Activated CD4-positive, alpha-beta T cell treated with anti-CD3 and anti-CD28 coated beads, Interleukin-2, amount 10 ng/mL, durations not matched to agents 7 days and 5 days (primary cell): ENCODE results near the gene WDR1. TPM values are rescaled to one million over a fixed set of nuclear protein-coding genes. Genes with fewer than 3 reads are reported as not detected.

Source experiments
- CTCF ChIA-PET: fragments of 350-600 bp; sonication (Branson Sonifier 250); formaldehyde crosslinking; loops from one replicate; lab custom pipeline; 2021; ENCODE audit warnings: antibody characterized with exemption; lab: Charles Lee
- POLR2A ChIA-PET: fragments of 350-600 bp; sonication (Branson Sonifier 250); formaldehyde crosslinking; loops from one replicate; lab custom pipeline; 2021; ENCODE audit warnings: antibody characterized with exemption; lab: Charles Lee
- DNase-seq: peaks from one replicate; pipeline ENCODE4 v3.0.0-alpha.2; 2020
- H3K27ac Mint-ChIP-seq: one replicate; pipeline ENCODE4 v1.8.0; 2021; ENCODE audit warnings: mild to moderate bottlenecking, moderate library complexity, mixed read lengths
- H3K27me3 Mint-ChIP-seq: one replicate; pipeline ENCODE4 v1.8.0; 2021; ENCODE audit warnings: mixed read lengths
- H3K36me3 Mint-ChIP-seq: one replicate; pipeline ENCODE4 v1.8.0; 2021; ENCODE audit warnings: low read depth, mixed read lengths
- H3K4me1 Mint-ChIP-seq: one replicate; pipeline ENCODE4 v1.8.0; 2021; ENCODE audit warnings: mixed read lengths
- H3K4me3 Mint-ChIP-seq: one replicate; pipeline ENCODE4 v1.8.0; 2021; ENCODE audit warnings: mild to moderate bottlenecking, moderate library complexity, mixed read lengths
- H3K9me3 Mint-ChIP-seq: one replicate; pipeline ENCODE4 v1.8.0; 2021; ENCODE audit warnings: mixed read lengths
- total RNA-seq, 2 experiments: library from RNA; stranded (reverse); gene quantifications; one replicate each; pipeline ENCODE4 v1.2.3, GENCODE V29; 2021

The WDR1 gene
- total RNA-seq, 2 experiments from 2014 or later: 452 to 454 TPM

DNA sequence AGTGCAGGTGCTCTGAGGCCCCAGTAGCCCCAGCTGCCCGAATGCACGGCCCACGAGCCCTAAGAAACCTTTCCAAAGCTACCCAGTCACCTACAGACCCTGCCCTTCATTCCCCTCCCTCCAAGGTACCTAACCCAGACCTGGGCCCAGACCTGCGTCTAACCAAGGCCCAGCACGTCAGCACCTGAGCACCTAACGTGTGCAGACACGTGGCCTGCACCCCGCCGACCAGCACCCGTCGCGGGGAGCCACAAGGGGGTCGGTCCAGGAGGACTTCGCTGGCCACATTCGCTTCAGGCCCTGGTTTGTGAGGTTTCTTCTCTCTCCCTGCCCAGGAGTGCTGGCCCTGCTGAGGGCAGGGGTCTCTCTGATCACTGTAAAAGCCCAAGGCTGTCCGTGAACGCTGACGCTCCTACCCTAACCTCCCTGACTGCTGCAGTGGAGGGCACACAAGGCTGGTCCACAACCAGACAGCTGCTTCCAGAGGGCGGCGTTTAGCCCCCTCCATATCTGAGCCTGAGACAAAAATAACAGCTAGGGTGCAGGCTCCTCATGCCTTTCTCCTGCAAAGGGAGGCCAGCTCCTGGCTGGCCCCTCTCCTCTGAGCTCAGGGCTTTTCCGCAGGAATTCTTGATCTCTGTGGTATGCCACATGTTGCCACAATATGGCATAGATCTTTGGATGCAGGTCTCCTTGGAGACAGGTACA lies 31.8 kb downstream of the WDR1 start:
- Mint-ChIP-seq H3K4me1 (no peaks in the 10 kb centered on the region), H3K36me3 (peaks cover 50% of the 10 kb centered on the region), H3K27me3 (no peaks in the 10 kb centered on the region), H3K4me3 (no peak overlapping the region), H3K27ac (peak overlapping the region; percentile 66), H3K9me3 (no peaks in the 10 kb centered on the region)
- ChIA-PET CTCF (interaction anchor here (1.3 to 1.7 kb wide), 2 partner anchors 11 to 15 kb away, joined by 3 to 4 read pairs; no protein-coding TSS in a partner anchor), POLR2A (interaction anchor here (0.6 kb wide), 1 partner anchor 15 kb away, joined by 3 read pairs; no protein-coding TSS in a partner anchor)
- no peak for DNase-seq

GRCh38 chr4:10083861-10084641 lies 32.5 kb downstream of the WDR1 start:
- H3K4me1 Mint-ChIP-seq: no peaks in the 10 kb centered on the region
- H3K36me3 Mint-ChIP-seq: peaks cover 52% of the 10 kb centered on the region
- POLR2A ChIA-PET: no interaction called here
- DNase-seq: no peak
- H3K9me3 Mint-ChIP-seq: no peaks in the 10 kb centered on the region
- H3K4me3 Mint-ChIP-seq: no peak overlapping the region
- no peak overlapping the region for H3K27ac Mint-ChIP-seq
- H3K27me3 Mint-ChIP-seq: no peaks in the 10 kb centered on the region
- CTCF ChIA-PET: interaction anchor here (1.8 kb wide), 1 partner anchor 9 kb away, joined by 5 read pairs; no protein-coding TSS in a partner anchor

GRCh38 chr4:10083331-10083771 lies 33.2 kb downstream of the WDR1 start:
- POLR2A ChIA-PET: no interaction called here
- Mint-ChIP-seq H3K4me3 (no peak overlapping the region), H3K27me3 (no peaks in the 10 kb centered on the region), H3K4me1 (no peaks in the 10 kb centered on the region), H3K27ac (no peak overlapping the region), H3K9me3 (no peaks in the 10 kb centered on the region), H3K36me3 (peaks cover 53% of the 10 kb centered on the region)
- CTCF ChIA-PET: interaction anchor here (1.8 kb wide), 1 partner anchor 10 kb away, joined by 5 read pairs; no protein-coding TSS in a partner anchor
- DNase-seq: no peak

- H3K27ac Mint-ChIP-seq: no peak overlapping the region
- H3K9me3 Mint-ChIP-seq: no peaks in the 10 kb centered on the region
- ChIA-PET POLR2A (no interaction called here), CTCF (interaction anchor here (1.8 kb wide), 1 partner anchor 11 kb away, joined by 5 read pairs; no protein-coding TSS in a partner anchor)
- H3K27me3 Mint-ChIP-seq: no peaks in the 10 kb centered on the region
- H3K36me3 Mint-ChIP-seq: peaks cover 50% of the 10 kb centered on the region
- no peaks in the 10 kb centered on the region for H3K4me1 Mint-ChIP-seq
- no peak overlapping the region for H3K4me3 Mint-ChIP-seq
- no peak for DNase-seq
Observed at GRCh38 chr4:10082459-10083272, 33.9 kb downstream of the WDR1 start.

DNA sequence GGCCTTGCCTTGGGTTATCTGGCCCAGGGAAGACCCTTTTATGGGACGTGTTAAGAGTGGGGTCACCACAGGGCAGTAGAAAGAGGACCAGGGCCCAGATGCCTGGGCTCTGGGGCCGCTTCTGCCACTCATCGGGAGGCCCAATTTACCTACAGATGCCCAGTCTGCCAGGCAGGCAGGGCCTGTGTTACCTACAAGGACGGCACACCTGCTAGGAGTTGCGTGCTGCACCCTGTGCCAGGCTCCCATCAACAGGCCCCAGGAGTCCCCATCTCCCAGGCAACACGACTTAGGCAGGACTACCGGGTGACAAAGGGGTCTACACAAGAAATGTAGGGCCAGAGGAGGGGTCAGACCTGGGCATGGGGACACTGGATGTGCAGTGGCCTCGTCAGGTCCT lies 34.6 kb downstream of the WDR1 start:
- Mint-ChIP-seq H3K4me3 (no peak overlapping the region), H3K36me3 (peaks cover 51% of the 10 kb centered on the region), H3K27ac (no peak overlapping the region), H3K27me3 (no peaks in the 10 kb centered on the region), H3K9me3 (no peaks in the 10 kb centered on the region), H3K4me1 (no peaks in the 10 kb centered on the region)
- DNase-seq: no peak
- CTCF ChIA-PET: no interaction called here
- POLR2A ChIA-PET: no interaction called here

DNA sequence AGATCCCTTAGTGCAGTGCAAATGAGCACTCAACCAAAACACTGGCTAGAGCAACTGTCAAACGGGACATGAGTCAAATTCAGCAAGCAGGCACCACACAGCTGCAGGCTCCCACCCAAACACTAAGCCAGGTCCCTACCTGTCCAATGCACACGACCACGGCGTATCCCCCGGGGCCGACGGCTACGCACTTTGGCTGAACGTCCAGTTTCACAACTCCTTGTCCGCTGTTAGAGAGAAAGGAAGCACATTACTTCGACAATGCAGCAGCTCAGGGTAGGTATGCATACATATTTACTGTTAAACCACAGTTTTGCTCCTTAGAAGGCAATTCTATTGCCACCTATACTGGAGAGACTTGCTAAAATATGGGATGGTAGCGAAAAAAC lies 35.4 kb downstream of the WDR1 start:
- H3K9me3 Mint-ChIP-seq: no peaks in the 10 kb centered on the region
- DNase-seq: no peak
- H3K36me3 Mint-ChIP-seq: peaks cover 54% of the 10 kb centered on the region
- H3K27me3 Mint-ChIP-seq: no peaks in the 10 kb centered on the region
- CTCF ChIA-PET: interaction anchor here (1.0 kb wide), 1 partner anchor 15 kb away, joined by 3 read pairs; no protein-coding TSS in a partner anchor
- POLR2A ChIA-PET: no interaction called here
- no peak overlapping the region for H3K4me3 Mint-ChIP-seq
- no peaks in the 10 kb centered on the region for H3K4me1 Mint-ChIP-seq
- no peak overlapping the region for H3K27ac Mint-ChIP-seq

- no peak for DNase-seq
Observed at GRCh38 chr4:10080589-10081217, 35.9 kb downstream of the WDR1 start.

GRCh38 chr4:10079912-10080588 lies 36.5 kb downstream of the WDR1 start:
- no peak for DNase-seq
- POLR2A ChIA-PET: no interaction called here
- CTCF ChIA-PET: interaction anchor here (1.0 kb wide), 1 partner anchor 14 kb away, joined by 3 read pairs; no protein-coding TSS in a partner anchor
- no peak overlapping the region for H3K4me3 Mint-ChIP-seq
- H3K27me3 Mint-ChIP-seq: no peaks in the 10 kb centered on the region
- H3K9me3 Mint-ChIP-seq: no peaks in the 10 kb centered on the region
- H3K36me3 Mint-ChIP-seq: peaks cover 54% of the 10 kb centered on the region
- H3K4me1 Mint-ChIP-seq: no peaks in the 10 kb centered on the region
- peak overlapping the region; percentile 42 for H3K27ac Mint-ChIP-seq

More at GRCh38 chr4:10080589-10081217, 35.9 kb downstream of the WDR1 start:
- POLR2A ChIA-PET: no interaction called here
- H3K27me3 Mint-ChIP-seq: no peaks in the 10 kb centered on the region
- H3K4me1 Mint-ChIP-seq: no peaks in the 10 kb centered on the region
- CTCF ChIA-PET: interaction anchor here (1.0 kb wide), 1 partner anchor 14 kb away, joined by 3 read pairs; no protein-coding TSS in a partner anchor
- H3K27ac Mint-ChIP-seq: no peak overlapping the region
- peaks cover 53% of the 10 kb centered on the region for H3K36me3 Mint-ChIP-seq
- H3K4me3 Mint-ChIP-seq: no peak overlapping the region
- H3K9me3 Mint-ChIP-seq: no peaks in the 10 kb centered on the region

DNA sequence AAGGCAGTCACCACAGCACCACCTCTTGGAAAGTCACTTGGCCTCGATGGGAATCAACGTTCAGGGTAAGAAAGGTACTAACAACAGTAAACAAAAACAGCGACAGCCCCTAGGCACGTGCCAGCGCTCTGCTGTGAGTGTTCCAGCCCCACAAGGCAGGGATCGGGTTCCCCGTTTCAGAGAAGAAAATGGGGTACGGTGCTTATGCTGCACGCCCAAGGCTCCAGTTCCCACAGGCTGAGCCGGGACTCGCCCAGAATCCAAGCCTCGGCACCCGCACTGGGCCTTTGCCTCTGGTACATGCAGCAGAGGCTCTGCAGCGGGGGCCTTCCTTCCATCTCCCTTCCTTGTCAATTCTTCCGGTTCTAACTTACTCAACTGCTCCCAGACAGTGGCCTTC lies 37.3 kb downstream of the WDR1 start:
- no peaks in the 10 kb centered on the region for H3K9me3 Mint-ChIP-seq
- peak overlapping the region; percentile 46 for H3K27ac Mint-ChIP-seq
- ChIA-PET POLR2A (no interaction called here), CTCF (interaction anchor here (0.6 to 1.3 kb wide), 2 partner anchors 13 to 29 kb away, joined by 3 read pairs; no protein-coding TSS in a partner anchor)
- H3K4me1 Mint-ChIP-seq: no peaks in the 10 kb centered on the region
- H3K27me3 Mint-ChIP-seq: no peaks in the 10 kb centered on the region
- no peak overlapping the region for H3K4me3 Mint-ChIP-seq
- H3K36me3 Mint-ChIP-seq: peaks cover 57% of the 10 kb centered on the region
- no peak for DNase-seq

DNA sequence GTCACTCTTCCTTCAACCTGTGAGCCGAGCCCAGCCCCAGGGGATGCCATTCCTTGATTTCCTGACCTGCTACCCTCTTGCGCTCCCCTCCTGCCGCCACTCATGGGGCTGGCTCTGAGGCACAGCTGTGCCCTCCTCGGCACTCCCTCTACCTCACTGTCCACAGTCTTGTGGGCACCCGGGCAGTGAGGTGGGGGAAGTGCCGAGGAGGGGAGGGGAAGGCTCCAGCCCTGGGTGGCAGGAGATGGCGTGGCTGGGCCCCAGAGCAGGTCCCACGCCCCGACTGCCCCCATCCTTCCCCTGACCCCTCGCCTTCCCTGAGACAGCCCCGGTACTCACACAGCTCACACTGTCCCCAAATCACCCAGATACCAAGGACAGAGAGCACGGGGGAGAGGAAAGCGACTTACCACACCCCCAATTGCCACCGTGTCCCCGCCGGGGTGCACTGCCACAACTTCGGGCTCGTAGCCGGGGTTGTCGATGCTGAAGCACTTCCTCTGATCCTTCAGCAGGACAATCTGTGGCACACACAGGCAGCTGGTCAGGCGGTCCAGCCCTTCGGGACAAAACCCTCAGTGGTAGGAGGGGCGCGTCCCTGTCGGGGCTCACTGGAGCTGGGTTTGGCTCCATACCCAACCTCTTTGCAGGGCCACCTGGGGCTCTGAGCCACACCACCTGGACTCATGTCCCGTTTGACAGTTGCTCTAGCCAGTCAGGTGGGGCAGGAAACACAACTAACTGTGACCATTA lies 37.9 kb downstream of the WDR1 start:
- no peaks in the 10 kb centered on the region for H3K4me1 Mint-ChIP-seq
- POLR2A ChIA-PET: no interaction called here
- H3K27ac Mint-ChIP-seq: no peak overlapping the region
- CTCF ChIA-PET: interaction anchor here (0.6 to 1.3 kb wide), 2 partner anchors 13 to 30 kb away, joined by 3 read pairs; no protein-coding TSS in a partner anchor
- H3K9me3 Mint-ChIP-seq: no peaks in the 10 kb centered on the region
- H3K27me3 Mint-ChIP-seq: no peaks in the 10 kb centered on the region
- H3K4me3 Mint-ChIP-seq: no peak overlapping the region
- peaks cover 62% of the 10 kb centered on the region for H3K36me3 Mint-ChIP-seq
- DNase-seq: no peak
